Lower leg skin (tissue), 4 donors: Measurements from ENCODE around the gene IRF2. TPM values are rescaled to one million over a fixed set of nuclear protein-coding genes. Genes with fewer than 3 reads are reported as not detected.

Source experiments
- DNase-seq, 2 donors: peaks; one replicate each; pipeline ENCODE4 v3.0.0-alpha.2; 2019; ENCODE audit warnings: low spot score in 2 of 2
- H3K4me3 ChIP-seq: fragments of 200-600 bp; sonication (generic); 2 replicates; pipeline ENCODE4 v1.5.1; 2017; ENCODE audit warnings: mild to moderate bottlenecking, low read depth; ENCODE audit not compliant: poor library complexity, severe bottlenecking
- POLR2A ChIP-seq, 2 donors: fragments of 450-650 bp; IDR thresholded peaks; one replicate each; pipeline ENCODE4 v1.6.1; 2016 to 2017; ENCODE audit warnings: antibody characterized with exemption in 2 of 2, mild to moderate bottlenecking in 1 of 2, moderate library complexity in 1 of 2
- WGBS, 2 donors: methylation state at CpG; one replicate each; pipeline ENCODE4 v1.1.5; 2018; 5-methylcytosine and 5-hydroxymethylcytosine counted together
- intact Hi-C: fragments of 100-400 bp; cut with DNase I; formaldehyde crosslinking; loops from one replicate; pipeline ENCODE4 v1.15.0; 2023; ENCODE audit warnings: low total_unique reads
- total RNA-seq, 4 donors: library from RNA; depleted of rRNA; stranded (reverse); fragments of >200 nt; gene quantifications; one replicate each; pipeline ENCODE4 v1.1.0, GENCODE V29; 2016
- TF ChIP-seq, protein P1 (sequence below), 3 donors: fragments of 450-650 bp; IDR thresholded peaks; one replicate each; pipeline ENCODE4 v1.5.1; 2016; ENCODE audit warnings: antibody characterized with exemption in 3 of 3, mild to moderate bottlenecking in 3 of 3, moderate library complexity in 2 of 3

The IRF2 gene
- total RNA-seq, 4 donors from 2014 or later, result 31.6 to 44.0 (median 38.4) TPM

DNA sequence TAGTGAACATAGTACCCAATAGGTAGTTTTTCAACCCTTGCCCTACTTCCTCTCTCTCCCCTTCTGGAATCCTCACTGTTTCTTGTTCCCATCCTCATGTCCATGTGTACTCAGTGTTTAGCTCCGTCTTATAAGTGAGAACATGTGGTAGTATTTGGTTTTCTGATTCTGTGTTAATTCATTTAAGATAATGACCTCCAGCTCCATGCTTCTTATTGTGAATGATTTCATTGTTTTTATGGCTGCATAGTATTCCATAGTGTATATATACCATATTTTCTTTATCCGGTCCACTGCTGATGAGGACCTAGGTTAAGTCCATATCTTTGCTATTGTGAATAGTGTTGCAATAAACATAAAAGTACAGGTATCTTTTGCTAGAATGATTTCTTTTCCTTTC lies 31.0 kb downstream of the IRF2 start:
- intact Hi-C loops, result no loop called here
- no peak for TF ChIP-seq POLR2A (IDR thresholded peaks at IDR 0.05)
- TF ChIP-seq, protein P1, sequence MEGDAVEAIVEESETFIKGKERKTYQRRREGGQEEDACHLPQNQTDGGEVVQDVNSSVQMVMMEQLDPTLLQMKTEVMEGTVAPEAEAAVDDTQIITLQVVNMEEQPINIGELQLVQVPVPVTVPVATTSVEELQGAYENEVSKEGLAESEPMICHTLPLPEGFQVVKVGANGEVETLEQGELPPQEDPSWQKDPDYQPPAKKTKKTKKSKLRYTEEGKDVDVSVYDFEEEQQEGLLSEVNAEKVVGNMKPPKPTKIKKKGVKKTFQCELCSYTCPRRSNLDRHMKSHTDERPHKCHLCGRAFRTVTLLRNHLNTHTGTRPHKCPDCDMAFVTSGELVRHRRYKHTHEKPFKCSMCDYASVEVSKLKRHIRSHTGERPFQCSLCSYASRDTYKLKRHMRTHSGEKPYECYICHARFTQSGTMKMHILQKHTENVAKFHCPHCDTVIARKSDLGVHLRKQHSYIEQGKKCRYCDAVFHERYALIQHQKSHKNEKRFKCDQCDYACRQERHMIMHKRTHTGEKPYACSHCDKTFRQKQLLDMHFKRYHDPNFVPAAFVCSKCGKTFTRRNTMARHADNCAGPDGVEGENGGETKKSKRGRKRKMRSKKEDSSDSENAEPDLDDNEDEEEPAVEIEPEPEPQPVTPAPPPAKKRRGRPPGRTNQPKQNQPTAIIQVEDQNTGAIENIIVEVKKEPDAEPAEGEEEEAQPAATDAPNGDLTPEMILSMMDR (IDR thresholded peaks at IDR 0.05), result no peak
- no peak for DNase-seq
- H3K4me3 ChIP-seq, result no peak overlapping the region
- WGBS, 2 donors, result 90 to 93% methylated on average over 2 of the region's 2 CpGs

DNA sequence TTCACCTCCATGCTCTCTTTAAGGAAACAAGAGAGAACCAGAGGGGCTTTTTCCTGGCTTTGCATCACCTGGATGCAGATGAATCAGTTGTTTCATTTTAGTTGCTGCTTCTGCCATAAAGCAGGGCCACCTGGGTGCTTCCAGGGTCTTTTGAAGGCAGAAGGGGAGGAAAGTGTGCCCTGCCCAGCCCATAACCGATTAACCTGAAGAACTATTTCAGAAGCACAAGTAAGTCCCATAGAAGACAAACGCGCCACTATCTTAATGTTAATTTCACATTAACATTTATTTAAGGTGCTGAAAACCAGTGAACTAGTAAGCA lies 32.1 kb downstream of the IRF2 start:
- intact Hi-C loops, result no loop called here
- H3K4me3 ChIP-seq, result no peak overlapping the region
- no peak for DNase-seq
- TF ChIP-seq, protein P1 (IDR thresholded peaks at IDR 0.05), result no peak
- no peak for TF ChIP-seq POLR2A (IDR thresholded peaks at IDR 0.05)
- 77 to 80% methylated on average over 3 of the region's 3 CpGs for WGBS, 2 donors

DNA sequence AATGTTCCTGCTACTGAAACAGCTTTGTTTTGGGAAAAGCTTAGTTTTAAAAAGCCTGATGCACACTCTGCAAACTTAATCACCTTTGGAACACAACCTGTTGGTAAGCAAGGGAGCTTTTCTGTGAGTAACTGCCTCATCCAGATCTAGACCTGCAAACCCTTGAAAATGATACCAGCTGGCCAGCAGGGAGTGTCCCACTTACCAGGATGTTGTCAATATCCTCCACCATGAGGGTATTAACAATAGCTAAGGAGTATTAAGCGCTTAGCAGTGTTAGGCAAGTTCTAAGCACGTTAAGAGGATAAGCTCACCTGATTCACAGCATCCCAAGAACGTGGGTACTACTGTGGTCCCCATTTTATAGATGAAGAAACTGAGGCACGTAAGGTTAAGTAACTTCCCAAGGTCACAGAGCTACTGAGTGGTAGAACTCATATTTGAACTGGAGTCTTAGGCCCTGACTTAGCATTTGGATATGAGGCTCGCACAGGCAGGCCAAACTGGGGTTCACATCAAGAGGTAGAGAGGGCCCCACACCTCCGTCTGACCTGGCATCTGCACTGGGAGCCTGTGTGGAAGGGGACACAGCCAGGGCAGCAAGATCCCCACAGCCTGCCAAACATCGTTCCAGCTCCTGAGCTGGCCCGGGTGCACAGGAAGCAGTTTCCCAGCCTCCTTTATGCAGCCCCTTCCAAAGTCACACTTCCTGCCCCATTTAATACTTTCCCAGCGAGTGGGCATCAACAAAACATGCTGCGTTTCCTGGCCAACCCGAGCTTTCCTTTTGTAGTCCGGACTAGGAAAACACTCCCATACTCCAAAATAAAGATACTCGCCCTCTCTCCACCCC lies 32.7 kb downstream of the IRF2 start:
- H3K4me3 ChIP-seq, result no peak overlapping the region
- TF ChIP-seq, protein P1 (IDR thresholded peaks at IDR 0.05), result no peak
- TF ChIP-seq POLR2A (IDR thresholded peaks at IDR 0.05), result no peak
- no peak for DNase-seq
- intact Hi-C loops, result no loop called here
- 66 to 71% methylated on average over 13 of the region's 13 CpGs for WGBS, 2 donors

DNA sequence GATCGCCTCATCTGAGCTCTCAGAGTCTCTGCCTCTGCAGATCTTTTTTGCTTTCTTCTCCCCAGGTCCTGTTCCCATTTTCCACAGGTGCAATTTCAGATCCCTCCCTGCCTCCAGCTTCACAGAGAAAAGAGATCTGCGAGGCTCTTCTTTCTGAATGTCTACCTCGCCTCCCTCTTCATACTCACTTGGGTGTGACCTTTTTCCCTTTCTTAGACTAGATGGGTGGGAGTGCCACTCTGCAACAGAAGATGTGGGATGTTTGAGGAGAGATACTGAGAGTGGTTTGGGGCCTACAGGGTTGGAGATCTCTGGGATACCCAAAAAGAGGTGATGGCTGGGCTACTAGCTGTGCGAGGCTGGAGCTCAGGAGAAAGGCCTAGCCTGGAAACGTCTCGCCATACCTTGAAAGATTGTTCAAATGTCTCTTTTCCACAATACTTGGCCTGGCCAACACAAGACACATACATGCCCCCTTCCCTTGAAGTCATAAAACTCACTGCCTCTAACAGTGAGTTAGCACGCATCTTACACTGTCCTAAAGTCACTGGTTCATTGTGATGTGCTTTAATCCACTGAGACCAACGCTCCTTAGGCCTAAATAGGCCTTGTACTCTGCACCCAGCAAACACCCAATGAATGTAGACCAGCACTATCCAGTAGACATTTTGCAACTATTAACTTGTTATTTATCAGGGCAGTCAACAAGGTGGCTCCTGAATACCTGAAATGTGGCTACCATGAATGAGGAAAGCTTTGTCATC lies 33.6 kb downstream of the IRF2 start:
- TF ChIP-seq, protein P1 (IDR thresholded peaks at IDR 0.05), result no peak
- no peak for TF ChIP-seq POLR2A (IDR thresholded peaks at IDR 0.05)
- intact Hi-C loops, result no loop called here
- 89 to 90% methylated on average over 8 of the region's 8 CpGs for WGBS, 2 donors
- H3K4me3 ChIP-seq, result no peak overlapping the region
- no peak for DNase-seq

DNA sequence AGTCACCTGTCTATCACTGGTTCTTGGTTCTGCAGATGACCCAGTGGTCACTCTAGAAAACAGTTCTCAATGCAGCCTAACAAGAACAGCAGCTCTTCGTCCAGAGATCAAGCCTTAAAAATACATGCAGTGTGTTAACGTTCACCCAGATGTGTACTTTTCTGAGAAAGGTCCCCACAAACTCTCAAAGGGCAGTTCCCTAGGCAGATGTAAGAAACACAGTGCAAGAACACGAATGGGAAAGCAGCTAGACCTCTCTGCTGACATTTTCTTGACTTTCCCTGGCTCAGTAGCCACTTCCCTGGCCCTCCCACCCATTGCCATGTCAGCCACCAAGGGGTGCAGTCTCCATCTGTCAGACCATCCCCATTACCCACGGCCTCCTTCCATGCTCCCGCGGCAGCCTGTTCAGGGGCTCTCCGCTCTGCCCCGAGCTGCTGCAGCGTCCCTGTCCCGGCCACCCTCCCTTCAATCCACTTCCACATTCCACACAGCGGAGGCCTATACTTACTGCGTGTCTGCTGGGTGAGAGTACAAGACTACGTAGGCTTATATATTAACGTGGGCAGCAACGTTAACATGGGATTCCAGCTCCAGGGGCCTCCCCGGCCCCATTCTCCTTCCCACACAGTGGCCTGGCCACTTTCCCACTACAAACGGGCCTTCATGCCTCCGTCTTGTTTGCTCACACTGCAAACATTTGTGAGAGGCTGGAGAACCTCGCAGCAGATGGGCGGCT lies 34.3 kb downstream of the IRF2 start:
- no peak overlapping the region for H3K4me3 ChIP-seq
- no peak for DNase-seq
- WGBS, 2 donors, result 75 to 76% methylated on average over 20 of the region's 20 CpGs
- intact Hi-C loops, result no loop called here
- TF ChIP-seq, protein P1 (IDR thresholded peaks at IDR 0.05), result no peak
- no peak for TF ChIP-seq POLR2A (IDR thresholded peaks at IDR 0.05)
